ENCODE results near the gene PIK3C3. TPM values are rescaled to one million over a fixed set of nuclear protein-coding genes. Genes with fewer than 3 reads are reported as not detected.

The PIK3C3 gene
- total RNA-seq, 1 experiment from 2014 or later: 23.9 TPM

DNA sequence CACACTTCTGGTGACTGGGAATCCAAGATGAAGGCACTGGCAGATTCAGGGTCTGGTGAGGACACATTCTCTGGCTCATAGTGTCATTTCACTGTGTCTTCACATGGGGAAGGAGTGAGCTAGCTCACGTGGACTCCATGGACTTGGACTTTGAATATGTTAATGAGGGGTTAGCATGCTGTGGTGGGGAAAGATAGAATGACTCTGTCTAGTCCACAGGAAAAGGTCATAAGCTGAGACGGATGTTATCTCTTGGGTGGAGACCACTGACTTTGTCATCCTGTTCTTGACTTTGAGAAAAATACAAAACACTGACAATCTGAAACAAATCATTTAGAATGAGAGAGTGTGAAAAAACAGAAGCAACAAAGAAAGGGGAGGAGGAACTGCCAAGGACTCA, 145.9 kb downstream of the PIK3C3 start:
- DNase-seq (ENCODE audit: low read depth, low spot score): no peak
- no peaks in the 10 kb centered on the region; the same call in 1 of the 2 replicates for H3K36me3 ChIP-seq (ENCODE audit: control insufficient read depth, insufficient read depth, low read length)
- no peak for TF ChIP-seq TCF7L2 (IDR thresholded peaks at IDR 0.05; ENCODE audit: low read depth, low read length)
- no peak for TF ChIP-seq POLR2AphosphoS5 (IDR thresholded peaks at IDR 0.05; ENCODE audit: low read depth, low read length)
- TF ChIP-seq SIN3A (IDR thresholded peaks at IDR 0.05; ENCODE audit: borderline replicate concordance, insufficient read depth, low read depth, low read length): no peak
- no peak for TF ChIP-seq CTCF (IDR thresholded peaks at IDR 0.05)
- TF ChIP-seq REST (IDR thresholded peaks at IDR 0.05; ENCODE audit: insufficient read depth in 1 of 2, low read depth in 2 of 2, low read length in 1 of 2): no peak
- BruUV-seq (replicated peaks): no TSS peak
- H3K27me3 ChIP-seq (ENCODE audit: control insufficient read depth, insufficient read depth, low read length): no peaks in the 10 kb centered on the region
- no peak overlapping the region for H3K27ac ChIP-seq (ENCODE audit: low read length)
- POLR2A ChIA-PET: no interaction called here
- intact Hi-C loops (cut with micrococcal nuclease; ENCODE audit: unreplicated experiment) (no loop called here), in situ Hi-C loops (cut with HindIII; ENCODE audit: low pct_unique_long_range_greater_than_20kb, low sequenced_read_pairs) (no loop called here)
- H3K4me3 ChIP-seq (ENCODE audit: low read depth in 2 of 2, low read length in 2 of 2): no peak overlapping the region
- CTCF ChIA-PET: no interaction called here
- H3K9me3 ChIP-seq (ENCODE audit: control insufficient read depth, insufficient read depth, low read depth, low read length): no peaks in the 10 kb centered on the region
- ATAC-seq: no peak
- no peaks in the 10 kb centered on the region for H3K4me1 ChIP-seq (ENCODE audit: control insufficient read depth, insufficient read depth, low read length)

DNA sequence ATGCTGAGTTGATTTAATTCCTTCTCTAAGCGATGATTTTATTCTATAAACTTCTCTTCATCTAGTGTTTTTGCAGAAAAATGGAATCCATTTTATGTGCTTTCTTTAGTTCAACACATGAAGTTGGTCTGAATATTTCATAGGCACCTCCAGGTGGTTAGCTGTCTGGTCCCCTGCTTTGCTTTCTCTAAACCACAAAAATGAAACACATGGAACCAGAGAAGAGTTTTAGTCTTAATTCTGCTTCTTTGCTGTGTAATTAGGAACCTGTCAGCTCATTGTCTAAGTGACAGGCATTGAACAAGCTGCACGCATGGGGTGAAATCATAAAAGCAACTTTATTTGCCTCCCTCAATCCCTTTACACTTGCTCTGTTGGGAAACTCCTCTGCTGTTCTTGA, 150.4 kb downstream of the PIK3C3 start:
- H3K27ac ChIP-seq (ENCODE audit: low read length): no peak overlapping the region
- no peak for DNase-seq (ENCODE audit: low read depth, low spot score)
- no TSS peak for BruUV-seq (replicated peaks)
- H3K4me1 ChIP-seq (ENCODE audit: control insufficient read depth, insufficient read depth, low read length): no peaks in the 10 kb centered on the region
- H3K9me3 ChIP-seq (ENCODE audit: control insufficient read depth, insufficient read depth, low read depth, low read length): no peaks in the 10 kb centered on the region
- intact Hi-C loops (cut with micrococcal nuclease; ENCODE audit: unreplicated experiment): no loop called here
- no peak overlapping the region for H3K4me3 ChIP-seq (ENCODE audit: low read depth in 2 of 2, low read length in 2 of 2)
- no peaks in the 10 kb centered on the region for H3K27me3 ChIP-seq (ENCODE audit: control insufficient read depth, insufficient read depth, low read length)
- no peak for TF ChIP-seq CTCF (IDR thresholded peaks at IDR 0.05)
- CTCF ChIA-PET: no interaction called here
- in situ Hi-C loops (cut with HindIII; ENCODE audit: low pct_unique_long_range_greater_than_20kb, low sequenced_read_pairs): no loop called here
- no peaks in the 10 kb centered on the region for H3K36me3 ChIP-seq (ENCODE audit: control insufficient read depth, insufficient read depth, low read length)
- POLR2A ChIA-PET: no interaction called here
- no peak for ATAC-seq

DNA sequence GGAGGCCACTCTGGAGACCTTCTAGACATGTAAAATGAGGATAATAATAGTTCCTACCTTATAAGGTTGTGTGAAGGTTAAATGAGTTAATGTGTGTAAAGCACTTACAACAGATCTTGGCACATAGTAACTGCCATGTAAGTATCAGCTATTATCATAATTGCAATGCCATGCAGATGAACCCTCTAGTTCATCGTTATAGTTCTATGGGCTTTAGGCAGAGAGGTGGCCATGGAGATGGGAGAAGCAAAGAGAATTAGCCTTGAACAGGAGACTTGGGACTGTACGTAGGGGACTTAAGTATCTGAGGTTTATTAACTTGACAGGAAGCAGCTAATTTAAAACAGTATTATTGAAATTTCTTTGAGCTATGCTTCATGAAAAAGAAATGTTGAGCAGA, 151.8 kb downstream of the PIK3C3 start:
- Histone ChIP-seq H3K36me3 (ENCODE audit: control insufficient read depth, insufficient read depth, low read length) (no peaks in the 10 kb centered on the region), H3K27ac (ENCODE audit: low read length) (no peak overlapping the region), H3K9me3 (ENCODE audit: control insufficient read depth, insufficient read depth, low read depth, low read length) (no peaks in the 10 kb centered on the region), H3K27me3 (ENCODE audit: control insufficient read depth, insufficient read depth, low read length) (no peaks in the 10 kb centered on the region), H3K4me1 (ENCODE audit: control insufficient read depth, insufficient read depth, low read length) (no peaks in the 10 kb centered on the region), H3K4me3 (ENCODE audit: low read depth in 2 of 2, low read length in 2 of 2) (no peak overlapping the region)
- TF ChIP-seq SIN3A (IDR thresholded peaks at IDR 0.05; ENCODE audit: borderline replicate concordance, insufficient read depth, low read depth, low read length) (no peak), POLR2AphosphoS5 (IDR thresholded peaks at IDR 0.05; ENCODE audit: low read depth, low read length) (no peak), TCF7L2 (IDR thresholded peaks at IDR 0.05; ENCODE audit: low read depth, low read length) (no peak), REST (IDR thresholded peaks at IDR 0.05; ENCODE audit: insufficient read depth in 1 of 2, low read depth in 2 of 2, low read length in 1 of 2) (no peak), CTCF (IDR thresholded peaks at IDR 0.05) (no peak)
- intact Hi-C loops (cut with micrococcal nuclease; ENCODE audit: unreplicated experiment) (no loop called here), in situ Hi-C loops (cut with HindIII; ENCODE audit: low pct_unique_long_range_greater_than_20kb, low sequenced_read_pairs) (no loop called here)
- no TSS peak for BruUV-seq (replicated peaks)
- DNase-seq (ENCODE audit: low read depth, low spot score) (no peak), ATAC-seq (no peak)
- POLR2A ChIA-PET: no interaction called here
- CTCF ChIA-PET: no interaction called here

Measured in Panc1 (cell line).